ENCODE measurements around the gene ARHGEF1.

ARHGEF1 gene

GRCh38 chr19:41845051-41845590 lies 37.9 kb upstream of the ARHGEF1 start:
- H3K27ac ChIP-seq: no peak overlapping the region
- TF ChIP-seq ZFX (IDR thresholded peaks at IDR 0.05; ENCODE audit: borderline replicate concordance): no peak
- TF ChIP-seq, protein P1, sequence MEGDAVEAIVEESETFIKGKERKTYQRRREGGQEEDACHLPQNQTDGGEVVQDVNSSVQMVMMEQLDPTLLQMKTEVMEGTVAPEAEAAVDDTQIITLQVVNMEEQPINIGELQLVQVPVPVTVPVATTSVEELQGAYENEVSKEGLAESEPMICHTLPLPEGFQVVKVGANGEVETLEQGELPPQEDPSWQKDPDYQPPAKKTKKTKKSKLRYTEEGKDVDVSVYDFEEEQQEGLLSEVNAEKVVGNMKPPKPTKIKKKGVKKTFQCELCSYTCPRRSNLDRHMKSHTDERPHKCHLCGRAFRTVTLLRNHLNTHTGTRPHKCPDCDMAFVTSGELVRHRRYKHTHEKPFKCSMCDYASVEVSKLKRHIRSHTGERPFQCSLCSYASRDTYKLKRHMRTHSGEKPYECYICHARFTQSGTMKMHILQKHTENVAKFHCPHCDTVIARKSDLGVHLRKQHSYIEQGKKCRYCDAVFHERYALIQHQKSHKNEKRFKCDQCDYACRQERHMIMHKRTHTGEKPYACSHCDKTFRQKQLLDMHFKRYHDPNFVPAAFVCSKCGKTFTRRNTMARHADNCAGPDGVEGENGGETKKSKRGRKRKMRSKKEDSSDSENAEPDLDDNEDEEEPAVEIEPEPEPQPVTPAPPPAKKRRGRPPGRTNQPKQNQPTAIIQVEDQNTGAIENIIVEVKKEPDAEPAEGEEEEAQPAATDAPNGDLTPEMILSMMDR (IDR thresholded peaks at IDR 0.05): no peak

DNA sequence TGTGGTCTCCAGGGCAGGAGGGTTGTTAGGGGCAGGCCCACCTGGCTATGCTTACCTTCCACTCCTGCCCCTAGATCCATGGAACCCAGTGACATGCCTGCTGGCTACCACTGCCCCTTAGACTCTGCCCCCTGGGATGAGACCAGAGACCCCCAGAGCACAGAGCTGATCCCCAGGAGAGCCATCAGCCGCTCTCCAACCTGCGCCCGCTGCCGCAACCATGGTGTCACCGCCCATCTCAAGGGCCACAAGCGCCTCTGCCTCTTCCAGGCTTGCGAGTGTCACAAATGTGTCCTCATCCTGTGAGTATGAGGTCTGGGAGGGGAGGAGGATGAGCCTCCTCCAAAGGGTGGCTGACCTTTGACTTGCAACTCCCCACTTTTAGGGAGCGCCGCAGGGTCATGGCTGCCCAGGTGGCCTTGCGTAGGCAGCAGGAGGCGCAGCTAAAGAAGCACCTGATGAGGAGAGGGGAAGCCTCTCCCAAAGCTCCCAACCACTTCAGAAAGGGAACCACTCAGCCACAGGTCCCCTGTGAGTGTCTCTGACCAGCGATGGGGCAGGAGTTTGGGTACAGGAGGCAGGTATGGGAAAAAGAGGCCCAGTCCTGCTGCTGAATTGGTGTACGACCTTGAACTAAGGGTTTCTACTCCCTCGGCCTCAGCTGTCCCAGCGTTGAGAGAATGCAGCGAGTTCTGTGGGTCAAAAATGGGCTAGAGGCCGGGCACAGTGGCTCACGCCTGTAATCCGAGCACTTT lies 35.5 kb upstream of the ARHGEF1 start:
- TF ChIP-seq, protein P1 (IDR thresholded peaks at IDR 0.05): no peak
- no peak for TF ChIP-seq ZFX (IDR thresholded peaks at IDR 0.05; ENCODE audit: borderline replicate concordance)

DNA sequence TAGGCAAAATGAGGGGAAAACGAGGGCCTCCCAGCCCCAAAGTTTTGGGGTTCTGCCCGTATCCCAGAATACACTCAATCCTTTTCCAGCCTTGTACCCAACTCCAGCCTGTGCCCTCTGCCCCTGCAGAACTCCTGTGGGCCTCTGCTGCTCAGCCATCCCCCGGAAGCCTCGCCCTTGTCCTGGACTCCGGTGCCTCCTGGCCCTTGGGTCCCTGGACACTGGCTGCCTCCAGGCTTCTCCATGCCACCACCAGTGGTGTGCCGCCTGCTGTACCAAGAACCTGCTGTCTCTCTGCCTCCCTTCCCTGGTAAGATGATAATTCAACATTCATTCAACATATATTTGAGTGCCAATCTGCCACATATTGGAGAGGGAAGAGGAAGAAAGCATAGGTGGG lies 34.3 kb upstream of the ARHGEF1 start:
- no peak overlapping the region for H3K27ac ChIP-seq
- TF ChIP-seq ZFX (IDR thresholded peaks at IDR 0.05; ENCODE audit: borderline replicate concordance): no peak
- TF ChIP-seq, protein P1 (IDR thresholded peaks at IDR 0.05): no peak

More for the DNA sequence above, 35.5 kb upstream of the ARHGEF1 start:
- H3K27ac ChIP-seq: no peak overlapping the region

GRCh38 chr19:41849067-41849466 lies 33.9 kb upstream of the ARHGEF1 start:
- H3K27ac ChIP-seq: no peak overlapping the region
- no peak for TF ChIP-seq ZFX (IDR thresholded peaks at IDR 0.05; ENCODE audit: borderline replicate concordance)
- TF ChIP-seq, protein P1 (IDR thresholded peaks at IDR 0.05): no peak

- TF ChIP-seq, protein P1 (IDR thresholded peaks at IDR 0.05): no peak
- no peak for TF ChIP-seq ZFX (IDR thresholded peaks at IDR 0.05; ENCODE audit: borderline replicate concordance)
- no peak overlapping the region for H3K27ac ChIP-seq
Observed at GRCh38 chr19:41850381-41850780, 32.6 kb upstream of the ARHGEF1 start.

GRCh38 chr19:41851456-41851855 lies 31.5 kb upstream of the ARHGEF1 start:
- no peak for TF ChIP-seq ZFX (IDR thresholded peaks at IDR 0.05; ENCODE audit: borderline replicate concordance)
- TF ChIP-seq, protein P1 (IDR thresholded peaks at IDR 0.05): no peak
- H3K27ac ChIP-seq: no peak overlapping the region

GRCh38 chr19:41853344-41853743 lies 29.6 kb upstream of the ARHGEF1 start:
- H3K27ac ChIP-seq: no peak overlapping the region
- TF ChIP-seq, protein P1 (IDR thresholded peaks at IDR 0.05): no peak
- TF ChIP-seq ZFX (IDR thresholded peaks at IDR 0.05; ENCODE audit: borderline replicate concordance): no peak
